Stimulated activated CD4-positive, alpha-beta T cell treated with anti-CD3 and anti-CD28 coated beads, Interleukin-12 subunit alpha, Interleukin-12 subunit beta, amount 100 ng/mL, for 24 hours (primary cell): ENCODE data around the gene BCL2.
"Not testable (repeated sequence)": the region's sequence is repeated elsewhere in the genome, so short reads cannot be mapped to it uniquely, and the experiment has no call there.

Experiments used
- DNase-seq, 2 experiments: peaks; one replicate each; pipeline ENCODE4 v3.0.0-alpha.2; 2020; ENCODE audit warnings: low read depth in 2 of 2

Gene BCL2

DNA sequence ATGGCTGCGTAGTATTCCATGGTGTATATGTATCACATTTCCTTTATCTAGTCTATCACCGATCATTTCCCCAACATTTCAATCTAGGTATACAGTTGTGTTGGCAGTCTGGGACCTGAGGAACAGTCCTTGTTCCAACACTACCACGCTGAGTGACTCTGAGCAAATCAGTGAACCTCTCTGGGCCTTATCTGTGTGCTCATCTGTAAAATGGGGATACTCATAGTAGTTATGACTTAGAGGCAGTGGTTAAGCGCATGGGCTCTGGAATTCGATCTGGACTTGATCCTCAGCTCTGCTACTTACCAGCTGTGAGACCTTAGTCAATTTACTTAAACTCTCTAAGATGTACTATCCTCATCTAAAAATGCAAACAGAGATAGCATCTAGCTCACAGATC is 85.1 kb downstream of the BCL2 start:
- no peak for DNase-seq

- DNase-seq, result peak; percentile 27 to 47
Measured at GRCh38 chr18:63233334-63233733, 86.2 kb downstream of the BCL2 start.

DNA sequence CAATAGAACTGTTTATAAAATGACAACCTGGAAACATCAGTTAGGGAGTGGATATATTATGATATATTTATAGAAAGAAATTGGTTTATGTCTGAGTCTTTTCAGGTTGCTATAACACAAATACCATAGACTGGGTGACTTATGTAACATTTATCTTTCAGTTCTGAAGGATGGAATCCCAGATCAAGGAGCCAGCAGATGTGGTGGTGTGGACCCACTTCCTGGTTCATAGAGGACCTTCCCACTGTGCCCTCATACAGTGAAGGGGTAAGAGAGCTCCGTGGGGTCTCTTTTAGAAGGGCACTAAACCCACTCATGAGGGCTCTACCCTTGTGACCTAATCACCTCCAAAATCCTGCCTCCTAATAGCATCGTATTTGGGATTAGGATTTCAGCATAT is 86.7 kb downstream of the BCL2 start:
- no peak for DNase-seq

DNA sequence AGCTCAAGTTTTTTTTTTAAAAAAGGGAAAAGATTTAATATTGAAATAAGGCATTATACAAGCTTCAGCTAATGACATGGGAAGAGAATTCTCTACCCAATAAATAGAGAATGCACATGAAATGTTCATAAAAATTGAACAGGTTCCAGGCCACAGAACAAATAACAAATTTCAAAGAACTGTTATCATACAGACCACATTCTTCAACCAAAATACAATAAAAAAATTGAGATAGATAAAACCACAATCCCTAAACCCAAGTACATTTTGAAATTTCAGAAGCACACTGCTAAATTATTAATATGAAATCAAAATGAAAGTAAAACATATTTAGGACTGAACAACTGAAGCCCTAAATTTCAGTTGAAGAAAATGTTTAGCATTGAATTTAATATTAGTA is 89.6 kb downstream of the BCL2 start:
- DNase-seq, result no peak

DNA sequence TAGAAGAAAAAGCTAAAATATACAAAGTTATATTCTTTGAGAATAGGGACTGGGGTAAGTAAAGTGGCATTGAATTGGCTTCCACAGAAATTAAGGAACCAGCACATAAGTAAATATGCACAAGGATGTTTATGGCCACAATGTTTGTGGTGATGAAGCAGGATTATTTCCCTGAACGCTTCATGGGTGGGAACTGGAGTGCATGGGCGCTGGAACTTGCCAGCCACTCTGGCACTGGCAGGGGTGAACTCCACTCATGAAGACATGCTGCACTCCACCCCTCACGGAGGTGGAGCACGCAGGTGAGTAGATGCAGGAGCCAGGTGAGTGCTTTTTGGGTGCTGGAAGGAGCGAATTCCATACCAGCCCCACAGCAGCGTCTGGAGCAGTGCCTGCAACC is 94.1 kb downstream of the BCL2 start:
- DNase-seq, result no peak

DNA sequence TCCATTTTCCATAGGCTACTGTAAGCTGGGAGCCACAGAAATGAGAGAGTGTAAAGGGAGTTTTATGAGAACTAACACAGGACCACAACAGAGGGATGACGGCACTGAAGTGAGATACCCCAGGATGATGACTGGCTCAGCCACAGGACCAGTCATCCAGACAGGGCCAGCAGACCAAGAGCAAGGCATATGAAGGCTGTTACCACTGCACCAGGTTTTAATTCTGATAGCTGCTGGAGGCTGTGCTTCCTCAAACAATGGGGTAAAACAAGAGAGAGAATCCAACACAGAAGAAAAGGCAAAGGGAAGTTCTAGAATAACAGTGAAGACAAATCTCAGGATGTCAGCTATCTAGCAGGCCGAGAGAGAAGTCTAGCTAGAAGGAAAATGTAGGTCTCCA is 94.9 kb downstream of the BCL2 start:
- DNase-seq, result no peak

DNA sequence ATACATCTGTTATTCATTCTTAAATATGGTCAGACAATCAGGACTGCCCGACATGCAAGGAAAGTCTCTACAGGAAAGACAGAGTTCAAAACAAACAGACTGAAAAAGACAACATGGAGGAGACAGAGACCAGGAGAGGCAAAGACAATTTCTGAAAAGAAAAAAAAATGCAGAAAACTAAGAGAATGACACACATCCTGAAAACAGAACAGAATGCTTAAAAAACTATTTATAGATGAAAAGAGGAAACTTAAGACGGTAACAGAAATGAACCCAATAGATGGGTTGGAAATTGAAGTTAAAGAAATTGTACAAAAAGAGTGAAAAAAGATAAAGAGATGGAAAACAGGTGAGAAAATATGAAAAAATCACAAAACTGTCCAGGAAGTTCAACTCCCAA is 95.7 kb downstream of the BCL2 start:
- DNase-seq, result no peak

- no peak for DNase-seq
Measured at GRCh38 chr18:63220903-63221302, 98.7 kb downstream of the BCL2 start.

GRCh38 chr18:63218472-63218871 is 101.1 kb downstream of the BCL2 start:
- DNase-seq, result no peak

DNA sequence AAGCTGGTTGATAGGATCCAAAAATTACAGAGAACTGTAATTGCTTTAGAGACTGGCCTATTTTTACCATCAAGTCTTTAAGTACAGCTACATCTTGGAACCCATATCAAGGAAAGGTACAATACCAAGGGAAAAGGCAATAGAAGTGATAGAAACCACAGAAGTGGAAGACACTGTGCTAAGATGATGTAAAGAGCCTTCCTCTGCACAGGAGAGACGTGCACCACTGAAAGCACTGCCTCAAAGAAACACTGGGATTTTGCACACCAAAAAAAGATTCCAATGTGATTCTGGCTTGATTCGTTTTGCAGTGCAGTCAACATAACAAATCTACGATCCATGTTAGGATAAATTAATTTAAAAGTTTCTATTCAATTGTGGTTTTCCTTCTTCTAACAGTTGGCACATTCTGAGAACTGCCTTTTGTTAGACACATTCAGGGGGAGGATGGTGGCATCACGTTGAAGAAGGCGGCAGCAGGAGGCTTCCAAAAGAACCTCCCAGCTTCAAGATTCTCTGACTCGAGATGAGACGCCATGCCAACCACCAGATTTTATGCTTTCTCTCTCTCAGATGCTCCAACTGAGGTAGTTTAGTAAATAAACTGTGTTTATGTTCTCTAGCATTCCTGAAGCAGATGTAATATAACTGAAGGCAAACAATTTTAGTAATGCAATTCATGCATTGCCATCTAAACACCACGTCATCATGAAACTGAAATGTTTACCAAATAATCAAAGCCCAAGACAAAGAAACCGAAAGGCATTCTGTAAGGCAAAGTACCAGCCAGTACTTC is 102.9 kb downstream of the BCL2 start:
- no peak for DNase-seq

GRCh38 chr18:63213936-63214671 is 105.5 kb downstream of the BCL2 start:
- no peak for DNase-seq

GRCh38 chr18:63213331-63213900 is 106.2 kb downstream of the BCL2 start:
- no peak for DNase-seq

DNA sequence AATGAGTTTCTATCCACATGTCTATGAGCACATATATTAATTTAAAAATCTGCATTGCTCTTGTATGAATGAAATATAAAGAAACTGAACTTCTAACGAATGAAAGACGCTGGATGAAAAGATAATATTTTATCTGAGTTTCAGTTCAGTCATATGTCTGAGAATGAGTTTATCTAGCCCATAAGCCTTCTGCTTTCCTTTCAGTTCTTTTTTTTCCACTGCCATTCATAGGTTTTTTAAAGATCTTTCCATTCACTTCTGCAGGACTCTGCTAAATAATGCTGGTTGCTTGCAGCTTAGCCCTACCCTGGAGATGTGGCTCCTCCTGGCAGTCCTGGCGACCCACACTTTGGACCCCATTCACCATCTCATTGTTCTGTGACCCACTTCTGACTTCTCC is 109.0 kb downstream of the BCL2 start:
- DNase-seq, result no peak

DNA sequence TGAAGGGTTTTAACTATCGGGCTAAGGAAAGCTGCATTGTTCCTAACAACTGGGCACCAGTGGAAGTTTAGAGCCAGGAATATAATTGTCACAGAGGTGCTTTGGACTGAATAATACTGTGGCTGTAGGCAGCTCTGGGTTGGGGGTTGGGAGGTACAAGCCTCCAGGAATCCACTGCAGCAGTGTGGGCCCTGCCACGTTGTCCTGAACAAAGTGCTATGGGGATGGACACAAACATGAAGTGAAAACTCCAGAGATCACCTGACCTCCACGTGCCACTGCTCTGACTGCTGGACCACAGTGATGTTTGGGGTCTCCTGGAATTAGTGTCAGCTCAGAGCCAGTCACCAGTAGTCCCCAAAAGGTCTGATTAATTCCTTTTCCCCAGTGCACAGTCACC is 110.9 kb downstream of the BCL2 start:
- no peak for DNase-seq

DNA sequence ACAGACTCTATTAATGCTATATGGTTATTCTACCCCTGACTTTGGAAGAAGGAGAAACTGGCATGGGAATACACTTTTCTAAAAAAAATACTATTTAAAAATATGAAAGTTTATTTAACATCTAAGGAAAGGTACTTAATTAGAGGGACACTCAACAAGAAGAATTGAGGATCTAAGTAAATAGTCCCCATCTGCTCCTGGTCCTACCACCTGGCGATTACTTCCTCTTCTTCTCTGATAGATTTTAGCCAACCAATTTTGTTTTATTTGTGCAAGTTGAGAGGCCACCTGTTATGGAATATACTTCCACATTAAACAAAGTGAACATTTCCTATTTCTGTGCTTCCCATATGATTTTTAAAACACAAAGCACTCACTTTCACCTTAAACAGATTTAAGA is 111.7 kb downstream of the BCL2 start:
- no peak for DNase-seq

DNA sequence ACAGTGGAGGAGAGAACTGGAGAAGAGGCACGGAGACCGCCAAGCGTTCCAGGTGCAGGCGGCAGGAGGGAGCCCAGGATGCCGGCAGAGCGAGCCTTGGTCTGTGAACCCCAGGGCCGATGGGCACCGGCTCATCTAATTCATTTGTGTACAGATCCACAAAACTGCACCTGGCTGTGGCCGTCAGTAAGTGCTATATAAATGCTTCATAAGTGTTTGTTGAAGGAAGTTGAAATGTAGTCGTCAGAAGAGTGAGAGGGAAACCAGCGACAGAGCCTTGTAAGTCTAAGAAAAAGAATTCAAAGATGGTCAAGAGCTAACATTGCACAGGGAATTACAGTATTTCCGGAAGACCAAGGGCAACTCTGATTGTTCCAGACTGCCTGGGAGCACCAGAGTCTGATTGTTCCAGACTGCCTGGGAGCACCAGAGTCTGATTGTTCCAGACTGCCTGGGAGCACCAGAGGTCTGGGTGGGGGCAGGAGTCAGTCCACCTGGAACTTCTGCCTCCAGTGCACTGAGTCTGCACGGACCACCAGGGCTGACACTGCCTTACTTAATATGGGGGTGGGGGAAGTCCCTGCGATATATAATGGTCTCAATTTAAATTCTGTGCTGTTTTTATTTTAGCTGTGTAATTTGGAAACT is 112.3 kb downstream of the BCL2 start:
- DNase-seq, result no peak

- DNase-seq, result no peak
Measured at GRCh38 chr18:63206433-63207142, 113.0 kb downstream of the BCL2 start.

DNA sequence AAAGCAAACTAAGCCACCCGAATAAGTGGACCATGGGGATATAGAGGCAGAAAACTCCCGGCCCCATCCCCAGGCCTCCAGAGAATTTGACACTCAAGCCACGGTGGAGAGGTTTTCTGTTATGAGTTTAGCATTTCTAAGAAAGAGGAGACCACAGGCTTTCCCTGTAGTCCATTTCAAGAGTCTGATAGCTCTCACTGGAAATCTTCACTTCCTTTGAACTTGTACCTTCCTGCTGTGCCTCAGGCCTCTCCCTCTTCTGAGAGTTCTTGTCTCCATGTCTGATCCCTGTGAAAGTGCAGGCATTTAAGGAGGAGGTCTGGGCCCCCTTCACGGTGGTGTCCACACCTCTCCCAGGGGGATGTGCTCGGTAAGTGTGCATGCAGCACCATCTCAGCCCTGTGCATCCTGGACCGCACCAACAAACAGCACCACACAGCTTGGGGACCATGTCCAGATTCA is 113.7 kb downstream of the BCL2 start:
- no peak for DNase-seq

- DNase-seq, result no peak
Measured at GRCh38 chr18:63203497-63203896, 116.1 kb downstream of the BCL2 start.

- no peak for DNase-seq
Measured at GRCh38 chr18:63202828-63203227, 116.7 kb downstream of the BCL2 start.

- not testable (repeated sequence) for DNase-seq
Measured at GRCh38 chr18:63201456-63201855, 118.1 kb downstream of the BCL2 start.

GRCh38 chr18:63199743-63200241 is 119.8 kb downstream of the BCL2 start:
- no peak for DNase-seq
